ENCODE measurements around the gene MRPL3. TPM values are rescaled to one million over a fixed set of nuclear protein-coding genes. Genes with fewer than 3 reads are reported as not detected.
"Not testable (repeated sequence)": the region's sequence is repeated elsewhere in the genome, so short reads cannot be mapped to it uniquely, and the experiment has no call there.

Gene MRPL3
- total and polyA plus RNA-seq, 5 donors = 46.9 to 60.3 (median 48.8) TPM

- H3K4me3 ChIP-seq (ENCODE audit: low read length) = peak overlapping the region; percentile 66
- no peaks in the 10 kb centered on the region for H3K27me3 ChIP-seq (ENCODE audit: control insufficient read depth, insufficient read depth)
- DNase-seq (no peak), ATAC-seq (no peak)
- intact Hi-C loops (cut with DNase I) = loop anchor here in 1 of 4 donors (10.0 kb wide), 1 partner anchor 117 kb away; the partner anchor contains the start of gene NUDT16
- H3K9me3 ChIP-seq (ENCODE audit: control insufficient read depth, low read length) = no peaks in the 10 kb centered on the region
- no peaks in the 10 kb centered on the region for H3K4me1 ChIP-seq (ENCODE audit: control insufficient read depth, insufficient read depth, low read length)
- H3K27ac ChIP-seq (ENCODE audit: low read length) = no peak overlapping the region
- 43% methylated on average over 2 of the region's 2 CpGs for WGBS
Measured at GRCh38 chr3:131501949-131502348, 822 bp downstream of the MRPL3 start.

GRCh38 chr3:131494706-131495105 lies 8.1 kb downstream of the MRPL3 start:
- H3K27me3 ChIP-seq (ENCODE audit: control insufficient read depth, insufficient read depth) = no peaks in the 10 kb centered on the region
- intact Hi-C loops (cut with DNase I) = no loop called here
- WGBS = 96% methylated on average over 1 of the region's 1 CpG
- DNase-seq = no peak
- ATAC-seq = no peak
- H3K27ac ChIP-seq (ENCODE audit: low read length) = no peak overlapping the region
- H3K9me3 ChIP-seq (ENCODE audit: control insufficient read depth, low read length) = no peaks in the 10 kb centered on the region
- no peaks in the 10 kb centered on the region for H3K4me1 ChIP-seq (ENCODE audit: control insufficient read depth, insufficient read depth, low read length)
- no peak overlapping the region for H3K4me3 ChIP-seq (ENCODE audit: low read length)

GRCh38 chr3:131491775-131492174 lies 11.0 kb downstream of the MRPL3 start:
- WGBS = over 99% methylated on average over 2 of the region's 2 CpGs
- Histone ChIP-seq H3K9me3 (ENCODE audit: control insufficient read depth, low read length) (no peaks in the 10 kb centered on the region), H3K27me3 (ENCODE audit: control insufficient read depth, insufficient read depth) (no peaks in the 10 kb centered on the region), H3K4me1 (ENCODE audit: control insufficient read depth, insufficient read depth, low read length) (no peaks in the 10 kb centered on the region), H3K27ac (ENCODE audit: low read length) (no peak overlapping the region), H3K4me3 (ENCODE audit: low read length) (no peak overlapping the region)
- intact Hi-C loops (cut with DNase I) = no loop called here
- DNase-seq = no peak
- no peak for ATAC-seq

- DNase-seq (no peak), ATAC-seq (no peak)
- Histone ChIP-seq H3K27me3 (ENCODE audit: control insufficient read depth, insufficient read depth) (no peaks in the 10 kb centered on the region), H3K4me3 (ENCODE audit: low read length) (no peak overlapping the region), H3K4me1 (ENCODE audit: control insufficient read depth, insufficient read depth, low read length) (no peaks in the 10 kb centered on the region), H3K9me3 (ENCODE audit: control insufficient read depth, low read length) (no peaks in the 10 kb centered on the region), H3K27ac (ENCODE audit: low read length) (no peak overlapping the region)
- WGBS = 89% methylated on average over 2 of the region's 2 CpGs
- intact Hi-C loops (cut with DNase I) = no loop called here
Measured at GRCh38 chr3:131491084-131491483, 11.7 kb downstream of the MRPL3 start.

- H3K9me3 ChIP-seq (ENCODE audit: control insufficient read depth, low read length); DNase-seq; H3K4me3 ChIP-seq (ENCODE audit: low read length); H3K4me1 ChIP-seq (ENCODE audit: control insufficient read depth, insufficient read depth, low read length); H3K27ac ChIP-seq (ENCODE audit: low read length); H3K27me3 ChIP-seq (ENCODE audit: control insufficient read depth, insufficient read depth); ATAC-seq; intact Hi-C loops (cut with DNase I): not testable (repeated sequence)
- 88% methylated on average over 3 of the region's 3 CpGs for WGBS
Measured at GRCh38 chr3:131486545-131486944, 16.2 kb downstream of the MRPL3 start.

- H3K9me3 ChIP-seq (ENCODE audit: control insufficient read depth, low read length) = no peaks in the 10 kb centered on the region
- 91% methylated on average over 1 of the region's 1 CpG for WGBS
- intact Hi-C loops (cut with DNase I) = no loop called here
- no peak overlapping the region for H3K4me3 ChIP-seq (ENCODE audit: low read length)
- no peak overlapping the region for H3K27ac ChIP-seq (ENCODE audit: low read length)
- H3K27me3 ChIP-seq (ENCODE audit: control insufficient read depth, insufficient read depth) = no peaks in the 10 kb centered on the region
- H3K4me1 ChIP-seq (ENCODE audit: control insufficient read depth, insufficient read depth, low read length) = no peaks in the 10 kb centered on the region
- DNase-seq = no peak
- ATAC-seq = no peak
Measured at GRCh38 chr3:131485119-131485518, 17.7 kb downstream of the MRPL3 start.

- Histone ChIP-seq H3K27me3 (ENCODE audit: control insufficient read depth, insufficient read depth) (no peaks in the 10 kb centered on the region), H3K9me3 (ENCODE audit: control insufficient read depth, low read length) (no peaks in the 10 kb centered on the region), H3K4me1 (ENCODE audit: control insufficient read depth, insufficient read depth, low read length) (no peaks in the 10 kb centered on the region), H3K27ac (ENCODE audit: low read length) (no peak overlapping the region), H3K4me3 (ENCODE audit: low read length) (no peak overlapping the region)
- ATAC-seq (no peak), DNase-seq (no peak)
- intact Hi-C loops (cut with DNase I) = no loop called here
- WGBS = 92% methylated on average over 4 of the region's 4 CpGs
Measured at GRCh38 chr3:131484496-131485111, 18.2 kb downstream of the MRPL3 start.

- intact Hi-C loops (cut with DNase I) = no loop called here
- Histone ChIP-seq H3K27me3 (ENCODE audit: control insufficient read depth, insufficient read depth) (no peaks in the 10 kb centered on the region), H3K27ac (ENCODE audit: low read length) (no peak overlapping the region), H3K4me1 (ENCODE audit: control insufficient read depth, insufficient read depth, low read length) (peaks cover 1% of the 10 kb centered on the region), H3K4me3 (ENCODE audit: low read length) (no peak overlapping the region), H3K9me3 (ENCODE audit: control insufficient read depth, low read length) (no peaks in the 10 kb centered on the region)
- 93% methylated on average over 2 of the region's 2 CpGs for WGBS
- ATAC-seq (no peak), DNase-seq (no peak)
Measured at GRCh38 chr3:131480116-131480515, 22.7 kb downstream of the MRPL3 start.

GRCh38 chr3:131477813-131478212 lies 25.0 kb downstream of the MRPL3 start:
- Histone ChIP-seq H3K27me3 (ENCODE audit: control insufficient read depth, insufficient read depth) (no peaks in the 10 kb centered on the region), H3K4me1 (ENCODE audit: control insufficient read depth, insufficient read depth, low read length) (peaks cover 1% of the 10 kb centered on the region), H3K4me3 (ENCODE audit: low read length) (no peak overlapping the region), H3K27ac (ENCODE audit: low read length) (no peak overlapping the region), H3K9me3 (ENCODE audit: control insufficient read depth, low read length) (no peaks in the 10 kb centered on the region)
- WGBS = 67% methylated on average over 3 of the region's 3 CpGs
- ATAC-seq (no peak), DNase-seq (no peak)
- intact Hi-C loops (cut with DNase I) = no loop called here

GRCh38 chr3:131474115-131474514 lies 28.7 kb downstream of the MRPL3 start:
- DNase-seq (no peak), ATAC-seq (no peak)
- intact Hi-C loops (cut with DNase I) = no loop called here
- H3K9me3 ChIP-seq (ENCODE audit: control insufficient read depth, low read length) = no peaks in the 10 kb centered on the region
- no peak overlapping the region for H3K27ac ChIP-seq (ENCODE audit: low read length)
- H3K4me3 ChIP-seq (ENCODE audit: low read length) = no peak overlapping the region
- H3K4me1 ChIP-seq (ENCODE audit: control insufficient read depth, insufficient read depth, low read length) = peaks cover 1% of the 10 kb centered on the region
- no peaks in the 10 kb centered on the region for H3K27me3 ChIP-seq (ENCODE audit: control insufficient read depth, insufficient read depth)

- H3K4me1 ChIP-seq (ENCODE audit: control insufficient read depth, insufficient read depth, low read length) = no peaks in the 10 kb centered on the region
- WGBS = 99% methylated on average over 2 of the region's 2 CpGs
- intact Hi-C loops (cut with DNase I) = no loop called here
- no peaks in the 10 kb centered on the region for H3K27me3 ChIP-seq (ENCODE audit: control insufficient read depth, insufficient read depth)
- no peak for ATAC-seq
- DNase-seq = no peak
- no peak overlapping the region for H3K4me3 ChIP-seq (ENCODE audit: low read length)
- no peaks in the 10 kb centered on the region for H3K9me3 ChIP-seq (ENCODE audit: control insufficient read depth, low read length)
- no peak overlapping the region for H3K27ac ChIP-seq (ENCODE audit: low read length)
Measured at GRCh38 chr3:131470377-131470776, 32.4 kb downstream of the MRPL3 start.

GRCh38 chr3:131458653-131459052 lies 44.1 kb downstream of the MRPL3 start:
- no peak overlapping the region for H3K27ac ChIP-seq (ENCODE audit: low read length)
- peaks cover 2% of the 10 kb centered on the region for H3K4me1 ChIP-seq (ENCODE audit: control insufficient read depth, insufficient read depth, low read length)
- H3K4me3 ChIP-seq (ENCODE audit: low read length) = no peak overlapping the region
- no peak for ATAC-seq
- DNase-seq = no peak
- intact Hi-C loops (cut with DNase I) = no loop called here
- H3K9me3 ChIP-seq (ENCODE audit: control insufficient read depth, low read length) = no peaks in the 10 kb centered on the region
- WGBS = 70% methylated on average over 3 of the region's 3 CpGs
- no peaks in the 10 kb centered on the region for H3K27me3 ChIP-seq (ENCODE audit: control insufficient read depth, insufficient read depth)

All from right cardiac atrium (tissue), 5 donors.